HCT116 (cell line): ENCODE data around the gene GNG10. TPM values are rescaled to one million over a fixed set of nuclear protein-coding genes. Genes with fewer than 3 reads are reported as not detected.

Experiments
- ATAC-seq: fragments of 200-7000 bp; cut with Tn5 transposase; 2 replicates; pipeline ENCODE4 v1.9.1; 2020; ENCODE audit warnings: mild to moderate bottlenecking, moderate library complexity
- BruUV-seq: library from RNA; stranded (reverse); fragments of 400-500 nt; replicated peaks from 2 replicates; lab custom pipeline; 2021; lab: Mats Ljungman, UMichigan
- CTCF ChIA-PET: fragments of 300-600 bp; sonication (Branson Sonifier 250); formaldehyde crosslinking; loops from one replicate; lab custom pipeline; 2021; ENCODE audit warnings: antibody characterized with exemption; lab: Charles Lee
- POLR2A ChIA-PET: fragments of 300-600, 350-600 bp; sonication (Branson Sonifier 250); formaldehyde crosslinking; loops from one replicate; lab custom pipeline; 2021; ENCODE audit warnings: antibody characterized with exemption; lab: Charles Lee
- RAD21 ChIA-PET, 2 experiments: fragments of 300-600 bp; sonication (Branson Sonifier 250); formaldehyde crosslinking; loops; one replicate each; lab custom pipeline; 2023; ENCODE audit warnings: low total read pairs in 2 of 2; ENCODE audit not compliant: uncharacterized antibody in 2 of 2, unreplicated experiment in 2 of 2, low non-redundant PET in 1 of 2; lab: Charles Lee
- DNase-seq: peaks from one replicate; pipeline ENCODE4 v3.0.0-alpha.2; 2010; ENCODE audit warnings: low read depth, low spot score
- H2AFZ ChIP-seq: fragments of 200-600 bp; shearing (Covaris generic), sonication (generic); 2 replicates; pipeline ENCODE4 v1.6.1; 2017; ENCODE audit warnings: low read depth, mixed run types, mixed read lengths, antibody characterized with exemption, low read length; ENCODE audit not compliant: poor library complexity, severe bottlenecking
- H3K27ac ChIP-seq: 2 replicates; pipeline ENCODE4 v1.5.1; 2012; ENCODE audit warnings: low read depth, low read length
- H3K27me3 ChIP-seq: fragments of 200-600 bp; sonication (generic); 2 replicates; pipeline ENCODE4 v1.6.1; 2016; ENCODE audit warnings: mixed run types, low read length, mixed read lengths; ENCODE audit not compliant: insufficient read depth
- H3K36me3 ChIP-seq, 2 experiments: fragments of 200-500 bp in 1 of 2; fragments of 200-600 bp in 1 of 2; sonication (Bioruptor generic) in 1 of 2; sonication (generic) in 1 of 2; 2 replicates each; pipeline versions ENCODE4 v1.5.1 to v1.6.1; 2014 to 2016; ENCODE audit warnings: low read length in 2 of 2, inconsistent platforms in 1 of 2, mixed read lengths in 1 of 2, mixed run types in 1 of 2; ENCODE audit not compliant: insufficient read depth in 2 of 2, control insufficient read depth in 1 of 2
- H3K4me1 ChIP-seq, 2 experiments: fragments of 200-600 bp in 1 of 2; sonication (generic) in 1 of 2; 2 replicates each; pipeline versions ENCODE4 v1.5.1 to v1.6.1; 2012 to 2017; ENCODE audit warnings: low read length in 2 of 2, inconsistent platforms in 1 of 2, mild to moderate bottlenecking in 1 of 2, mixed read lengths in 1 of 2, mixed run types in 1 of 2, moderate library complexity in 1 of 2; ENCODE audit not compliant: insufficient read depth in 2 of 2, control insufficient read depth in 1 of 2
- H3K4me2 ChIP-seq: fragments of 200-600 bp; sonication (generic); 2 replicates; pipeline ENCODE4 v1.6.1; 2017; ENCODE audit warnings: mixed run types, low read length, mixed read lengths
- H3K4me3 ChIP-seq, 2 experiments: fragments of 200-600 bp in 1 of 2; sonication (generic) in 1 of 2; replicated peaks in 1 of 2; 2 replicates each; pipeline ENCODE4 v1.5.1; 2011 to 2016; ENCODE audit warnings: low read length in 2 of 2, control low read depth in 1 of 2, low read depth in 1 of 2, mild to moderate bottlenecking in 1 of 2, mixed read lengths in 1 of 2, mixed run types in 1 of 2
- H3K79me2 ChIP-seq: fragments of 200-600 bp; sonication (generic); 2 replicates; pipeline ENCODE4 v1.6.1; 2017; ENCODE audit warnings: mild to moderate bottlenecking, mixed run types, low read length, moderate library complexity, mixed read lengths; ENCODE audit not compliant: insufficient read depth
- H3K9ac ChIP-seq: fragments of 200-600 bp; sonication (generic); 2 replicates; pipeline ENCODE4 v1.6.1; 2016; ENCODE audit warnings: low read length, mixed read lengths
- H3K9me2 ChIP-seq: fragments of 200-600 bp; sonication (generic), shearing (Covaris generic); 2 replicates; pipeline ENCODE4 v1.6.1; 2017; ENCODE audit warnings: mixed run types, mild to moderate bottlenecking, moderate library complexity; ENCODE audit not compliant: insufficient read depth
- H3K9me3 ChIP-seq, 2 experiments: fragments of 200-500 bp in 1 of 2; fragments of 200-600 bp in 1 of 2; sonication (Bioruptor generic) in 1 of 2; sonication (generic) in 1 of 2; 2 replicates each; pipeline ENCODE4 v1.6.1; 2014 to 2017; ENCODE audit warnings: low read length in 2 of 2, mixed read lengths in 2 of 2, inconsistent platforms in 1 of 2, low read depth in 1 of 2, mild to moderate bottlenecking in 1 of 2, mixed run types in 1 of 2, moderate library complexity in 1 of 2; ENCODE audit not compliant: control insufficient read depth in 1 of 2, insufficient read depth in 1 of 2
- H4K20me1 ChIP-seq: fragments of 200-600 bp; sonication (generic), shearing (Covaris generic); 2 replicates; pipeline ENCODE4 v1.6.1; 2017; ENCODE audit warnings: mixed run types, mild to moderate bottlenecking, moderate library complexity; ENCODE audit not compliant: insufficient read depth
- CTCF ChIP-seq, 3 experiments: fragments of 200-600 bp in 1 of 3; sonication (generic) in 1 of 3; IDR thresholded peaks in 2 of 3; conservative IDR thresholded peaks in 1 of 3; 2 replicates each; pipeline ENCODE4 v1.5.1; 2012 to 2017; ENCODE audit warnings: low read depth in 2 of 3, low read length in 2 of 3, antibody characterized with exemption in 1 of 3, borderline replicate concordance in 1 of 3, control low read depth in 1 of 3, mild to moderate bottlenecking in 1 of 3, mixed read lengths in 1 of 3, mixed run types in 1 of 3, moderate library complexity in 1 of 3; ENCODE audit not compliant: insufficient read depth in 1 of 3
- EZH2 ChIP-seq: fragments of 200-600 bp; sonication (generic); IDR thresholded peaks from 2 replicates; pipeline ENCODE4 v1.6.1; 2017; ENCODE audit warnings: antibody characterized with exemption, mixed run types
- POLR2A ChIP-seq: IDR thresholded peaks from 2 replicates; pipeline ENCODE4 v1.7.0; 2011; ENCODE audit warnings: borderline replicate concordance; ENCODE audit not compliant: insufficient read depth, insufficient read length; ENCODE audit errors: extremely low read depth
- RAD21 ChIP-seq: IDR thresholded peaks from 2 replicates; pipeline ENCODE4 v1.6.1; 2012; ENCODE audit warnings: low read depth, mild to moderate bottlenecking
- SP1 ChIP-seq: IDR thresholded peaks from 2 replicates; pipeline ENCODE4 v1.6.1; 2012; ENCODE audit warnings: low read depth
- SRF ChIP-seq: IDR thresholded peaks from 2 replicates; pipeline ENCODE4 v1.6.1; 2012; ENCODE audit warnings: low read depth
- TCF7L2 ChIP-seq: IDR thresholded peaks from 2 replicates; pipeline ENCODE4 v1.7.0; 2011; ENCODE audit warnings: borderline replicate concordance, inconsistent platforms; ENCODE audit not compliant: insufficient read depth, insufficient read length; ENCODE audit errors: extremely low read depth
- YY1 ChIP-seq: IDR thresholded peaks from 2 replicates; pipeline ENCODE4 v1.6.1; 2011; ENCODE audit warnings: low read length, low read depth, moderate library complexity, mild to moderate bottlenecking; ENCODE audit not compliant: insufficient replicate concordance; ENCODE audit errors: extremely low read depth
- ZFX ChIP-seq: fragments of 450-650 bp; IDR thresholded peaks from 2 replicates; pipeline ENCODE4 v1.6.1; 2017
- intact Hi-C: fragments of 100-400 bp; cut with micrococcal nuclease; formaldehyde crosslinking; loops from 2 replicates; pipeline ENCODE4 v1.10.0; 2022
- total RNA-seq: library from RNA; stranded (reverse); gene quantifications from one replicate; pipeline ENCODE4 v1.2.1, GENCODE V29; 2021; ENCODE audit not compliant: unreplicated experiment

GNG10 gene
- total RNA-seq, 1 experiment from 2014 or later = 46.8 TPM

GRCh38 chr9:111634860-111635259 lies 26.5 kb upstream of the GNG10 start:
- H2AFZ ChIP-seq = no peak overlapping the region
- H3K9ac ChIP-seq = no peak overlapping the region
- ChIA-PET CTCF (no interaction called here), RAD21 (no interaction called here)
- no peak for ATAC-seq
- H4K20me1 ChIP-seq = peaks cover 21% of the 10 kb centered on the region; the same call in 1 of the 2 replicates
- no peaks in the 10 kb centered on the region for H3K9me3 ChIP-seq
- H3K9me2 ChIP-seq = no peaks in the 10 kb centered on the region
- peaks cover 2 to 17% of the 10 kb centered on the region in 2 experiments; a peak in 2 of 4 replicates for H3K4me1 ChIP-seq
- H3K27me3 ChIP-seq = no peaks in the 10 kb centered on the region
- intact Hi-C loops = loop anchor here (5.0 to 10.0 kb wide), 2 partner anchors 440 to 697 kb away; partner anchors contain the start of gene PTBP3
- TF ChIP-seq CTCF (IDR thresholded peaks at IDR 0.05 in 2 of 3, conservative IDR thresholded peaks at IDR 0.05 in 1 of 3; ENCODE audit: borderline replicate concordance in 1 of 3, insufficient read depth in 1 of 3, low read depth in 2 of 3, low read length in 2 of 3) (no peak), POLR2A (no peak), TCF7L2 (no peak), SP1 (no peak), RAD21 (no peak), ZFX (no peak), EZH2 (no peak), YY1 (no peak), SRF (no peak)
- TF ChIP-seq, all 23 proteins: peak for 0
- no peak for DNase-seq
- Histone ChIP-seq H3K79me2 (peaks cover 85% of the 10 kb centered on the region), H3K4me2 (no peak overlapping the region), H3K4me3 (no peak overlapping the region), H3K36me3 (peaks cover 0 to 11% of the 10 kb centered on the region in 2 experiments; a peak in 1 of 4 replicates), H3K27ac (no peak overlapping the region)
- BruUV-seq = no TSS peak
- POLR2A ChIA-PET = no interaction called here
